ENCODE results near the gene KLF14.

Gene KLF14

DNA sequence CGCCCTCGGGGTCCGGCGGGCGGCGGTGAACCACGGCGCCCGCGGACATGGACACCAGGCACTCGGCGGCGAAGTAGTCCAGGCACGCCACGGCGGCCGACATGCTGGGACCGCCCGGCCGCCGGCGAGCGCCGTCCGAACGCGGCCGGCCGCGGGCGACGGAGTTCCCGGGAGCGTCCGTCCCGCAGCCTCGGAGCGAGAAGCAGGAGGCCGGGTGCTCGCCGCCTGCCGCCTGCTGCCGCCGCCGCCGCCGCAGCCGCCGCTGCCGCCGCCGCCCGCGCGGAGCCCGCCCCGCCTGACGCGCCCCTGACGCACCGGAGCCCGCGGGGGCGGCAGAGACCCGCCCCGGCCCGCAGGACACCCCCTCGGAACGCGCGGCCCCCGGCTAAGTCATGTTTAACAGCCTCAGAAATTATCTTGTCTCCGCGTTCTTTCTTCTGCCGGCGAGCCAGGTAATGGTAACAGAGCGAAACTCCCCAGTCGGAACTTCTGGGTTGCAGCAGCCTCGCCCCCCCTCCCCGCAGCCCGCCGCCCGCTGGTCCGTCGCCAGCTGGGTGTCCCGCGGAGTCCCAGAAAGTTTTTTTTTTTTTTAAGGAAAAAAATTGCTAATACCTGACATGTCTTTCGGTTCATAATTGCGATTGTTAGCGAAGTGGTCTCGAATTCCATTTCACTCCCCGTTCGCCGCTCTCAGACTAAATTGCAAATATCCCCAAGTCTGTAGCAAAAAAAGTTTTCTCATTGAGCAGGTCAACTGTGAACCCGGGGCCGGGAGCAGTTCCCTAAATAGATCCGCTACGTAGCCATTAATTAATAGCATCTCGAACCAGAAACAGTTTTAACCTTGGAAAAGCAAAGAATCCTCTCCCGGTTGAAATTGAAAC, at the start of gene KLF14:
KLF14 (minus strand) TSS at position 277 of the 884 bp plus-strand sequence; CDS start at position 103, 174 bp downstream.
- peak within 1 kb of the TSS; percentile 71 for H3K4me3 ChIP-seq (ENCODE audit: low read depth, low read length)
- no peaks in the 10 kb centered on the region for H3K9me3 ChIP-seq (ENCODE audit: control insufficient read depth, insufficient read depth, low read depth, low read length)
- no peaks in the 10 kb centered on the region for H3K36me3 ChIP-seq (ENCODE audit: control insufficient read depth in 2 of 2, insufficient read depth in 1 of 2, low read length in 2 of 2)
- H3K27ac ChIP-seq (ENCODE audit: extremely low read depth, low read depth, low read length), result peak within 1 kb of the TSS; percentile 51; the same call in 1 of the 2 replicates
- POLR2A ChIA-PET, result interaction anchor here (0.7 to 1.1 kb wide), 2 partner anchors 664 to 1253 kb away, joined by 4 read pairs; partner anchors contain the start of gene KLHDC10
- CTCF ChIA-PET, result interaction anchor here (0.6 to 1.0 kb wide), 4 partner anchors 17 to 73 kb away, joined by 3 to 4 read pairs (median 3); no protein-coding TSS in a partner anchor
- no peaks in the 10 kb centered on the region for H3K4me1 ChIP-seq (ENCODE audit: control insufficient read depth, insufficient read depth, low read length)
- TF ChIP-seq ZNF792 (tag by site-specific recombination; IDR thresholded peaks at IDR 0.05) (no peak), GLIS2 (tag by site-specific recombination; IDR thresholded peaks at IDR 0.05) (peak; percentile 75), GFI1B (tag by site-specific recombination; IDR thresholded peaks at IDR 0.05) (no peak), ZBTB20 (tag by site-specific recombination; IDR thresholded peaks at IDR 0.05) (peak; percentile 54; the same call in 1 of the 2 replicates), KLF1 (tag by site-specific recombination; IDR thresholded peaks at IDR 0.05) (no peak), ZNF529 (tag by site-specific recombination; IDR thresholded peaks at IDR 0.05; ENCODE audit: insufficient replicate concordance) (no peak), ZBTB1 (tag by site-specific recombination; IDR thresholded peaks at IDR 0.05) (no peak), ZXDB (tag by site-specific recombination; IDR thresholded peaks at IDR 0.05) (0 out of 2 replicates have a peak, but pooled peaks have one; percentile 21), KLF17 (tag by site-specific recombination; IDR thresholded peaks at IDR 0.05) (no peak), ZEB2 (tag by site-specific recombination; IDR thresholded peaks at IDR 0.05) (0 out of 2 replicates have a peak, but pooled peaks have one; percentile 39), CTCF (tag by site-specific recombination; IDR thresholded peaks at IDR 0.05) (0 out of 2 replicates have a peak, but pooled peaks have one; percentile 8), ZFP3 (tag by site-specific recombination; IDR thresholded peaks at IDR 0.05; ENCODE audit: low read depth) (no peak), YY2 (tag by site-specific recombination; IDR thresholded peaks at IDR 0.05) (no peak), ZNF221 (tag by site-specific recombination; IDR thresholded peaks at IDR 0.05; ENCODE audit: borderline replicate concordance) (no peak), ZNF391 (tag by site-specific recombination; IDR thresholded peaks at IDR 0.05; ENCODE audit: borderline replicate concordance, low read depth) (no peak), SP7 (tag by site-specific recombination; IDR thresholded peaks at IDR 0.05) (0 out of 2 replicates have a peak, but pooled peaks have one; percentile 15), GLI4 (tag by site-specific recombination; IDR thresholded peaks at IDR 0.05) (no peak), PRDM4 (tag by site-specific recombination; IDR thresholded peaks at IDR 0.05) (no peak), ZNF843 (tag by site-specific recombination; IDR thresholded peaks at IDR 0.05) (no peak), ZFP41 (tag by site-specific recombination; IDR thresholded peaks at IDR 0.05; ENCODE audit: borderline replicate concordance) (no peak), ZIC2 (tag by site-specific recombination; IDR thresholded peaks at IDR 0.05) (peak; percentile 64), ZNF341 (tag by site-specific recombination; IDR thresholded peaks at IDR 0.05; ENCODE audit: low read depth) (no peak), ZBTB11 (tag by site-specific recombination; conservative IDR thresholded peaks at IDR 0.05; ENCODE audit: low read depth) (peak; percentile 52), ZNF596 (tag by site-specific recombination; IDR thresholded peaks at IDR 0.05) (peak; percentile 25; the same call in 1 of the 2 replicates), ZNF488 (tag by site-specific recombination; IDR thresholded peaks at IDR 0.05) (no peak)
- TF ChIP-seq, protein P1, sequence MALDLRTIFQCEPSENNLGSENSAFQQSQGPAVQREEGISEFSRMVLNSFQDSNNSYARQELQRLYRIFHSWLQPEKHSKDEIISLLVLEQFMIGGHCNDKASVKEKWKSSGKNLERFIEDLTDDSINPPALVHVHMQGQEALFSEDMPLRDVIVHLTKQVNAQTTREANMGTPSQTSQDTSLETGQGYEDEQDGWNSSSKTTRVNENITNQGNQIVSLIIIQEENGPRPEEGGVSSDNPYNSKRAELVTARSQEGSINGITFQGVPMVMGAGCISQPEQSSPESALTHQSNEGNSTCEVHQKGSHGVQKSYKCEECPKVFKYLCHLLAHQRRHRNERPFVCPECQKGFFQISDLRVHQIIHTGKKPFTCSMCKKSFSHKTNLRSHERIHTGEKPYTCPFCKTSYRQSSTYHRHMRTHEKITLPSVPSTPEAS (tag by site-specific recombination; IDR thresholded peaks at IDR 0.05), result no peak
